IMR-90 (cell line): ENCODE measurements around the gene ADCY5. TPM values are rescaled to one million over a fixed set of nuclear protein-coding genes. Genes with fewer than 3 reads are reported as not detected.

Source experiments
- ATAC-seq: fragments of 200-7000 bp; cut with Tn5 transposase; 2 replicates; pipeline ENCODE4 v1.9.1; 2020; ENCODE audit warnings: low read depth, mild to moderate bottlenecking, moderate library complexity
- BruUV-seq: library from RNA; stranded (reverse); fragments of 400-500 nt; replicated peaks from 2 replicates; lab custom pipeline; 2021; lab: Mats Ljungman, UMichigan
- CTCF ChIA-PET: fragments of 300-600 bp; formaldehyde crosslinking; extraction: SDS; loops from one replicate; lab custom pipeline; 2021; ENCODE audit warnings: antibody characterized with exemption; lab: Yijun Ruan, JAX
- POLR2A ChIA-PET: fragments of 300-600 bp; sonication (Branson Sonifier 250); formaldehyde crosslinking; loops from one replicate; lab custom pipeline; 2022; ENCODE audit warnings: antibody characterized with exemption; ENCODE audit not compliant: unreplicated experiment; lab: Charles Lee
- DNase-seq: peaks from one replicate; pipeline ENCODE4 v3.0.0; 2013
- H2AFZ ChIP-seq: replicated peaks from 2 replicates; pipeline ENCODE3; 2013; ENCODE audit warnings: low read length, mild to moderate bottlenecking; ENCODE audit not compliant: poor library complexity
- H2AK5ac ChIP-seq: 2 replicates; pipeline ENCODE4 v1.6.1; 2013; ENCODE audit warnings: low read depth, low read length, inconsistent platforms
- H2AK9ac ChIP-seq: replicated peaks from 2 replicates; pipeline ENCODE3; 2013; ENCODE audit warnings: mild to moderate bottlenecking, low read depth, low read length, moderate library complexity; ENCODE audit not compliant: poor library complexity
- H2BK120ac ChIP-seq: 2 replicates; pipeline ENCODE4 v1.6.1; 2013; ENCODE audit warnings: low read depth, low read length, inconsistent platforms
- H2BK15ac ChIP-seq: 3 replicates; pipeline ENCODE4 v1.6.1; 2013; ENCODE audit warnings: low read depth, low read length, inconsistent platforms
- H2BK20ac ChIP-seq: 2 replicates; pipeline ENCODE4 v1.6.1; 2013; ENCODE audit warnings: low read depth, mild to moderate bottlenecking, inconsistent platforms, low read length, moderate library complexity
- H2BK5ac ChIP-seq: 2 replicates; pipeline ENCODE4 v1.6.1; 2013; ENCODE audit warnings: mild to moderate bottlenecking, low read depth, low read length, inconsistent platforms; ENCODE audit not compliant: poor library complexity, severe bottlenecking
- H3K14ac ChIP-seq: replicated peaks from 2 replicates; pipeline ENCODE4 v1.6.1; 2013; ENCODE audit warnings: low read depth, low read length, inconsistent platforms
- H3K18ac ChIP-seq: 2 replicates; pipeline ENCODE4 v1.6.1; 2013; ENCODE audit warnings: low read depth, low read length, control low read depth
- H3K23ac ChIP-seq: 2 replicates; pipeline ENCODE4 v1.6.1; 2013; ENCODE audit warnings: low read depth, low read length, inconsistent platforms
- H3K27ac ChIP-seq: 2 replicates; pipeline ENCODE4 v1.5.1; 2013; ENCODE audit warnings: mild to moderate bottlenecking, control low read depth, low read length; ENCODE audit not compliant: insufficient read depth
- H3K27me3 ChIP-seq: 2 replicates; pipeline ENCODE4 v1.6.1; 2013; ENCODE audit warnings: low read length; ENCODE audit not compliant: control insufficient read depth, insufficient read depth
- H3K36me3 ChIP-seq: 2 replicates; pipeline ENCODE4 v1.6.1; 2013; ENCODE audit warnings: low read length, mixed read lengths; ENCODE audit not compliant: control insufficient read depth, insufficient read depth
- H3K4ac ChIP-seq: 2 replicates; pipeline ENCODE4 v1.6.1; 2013; ENCODE audit warnings: low read depth, low read length, inconsistent platforms
- H3K4me1 ChIP-seq: 2 replicates; pipeline ENCODE4 v1.6.1; 2013; ENCODE audit warnings: low read length, mixed read lengths; ENCODE audit not compliant: control insufficient read depth, insufficient read depth
- H3K4me2 ChIP-seq: 2 replicates; pipeline ENCODE4 v1.6.1; 2013; ENCODE audit warnings: low read depth, mild to moderate bottlenecking, control low read depth, low read length, moderate library complexity
- H3K4me3 ChIP-seq: 2 replicates; pipeline ENCODE4 v1.5.1; 2013; ENCODE audit warnings: low read depth, mild to moderate bottlenecking, control low read depth, low read length, moderate library complexity; ENCODE audit not compliant: insufficient read depth
- H3K56ac ChIP-seq: 2 replicates; pipeline ENCODE4 v1.6.1; 2013; ENCODE audit warnings: low read length, inconsistent platforms; ENCODE audit not compliant: insufficient read depth; ENCODE audit errors: extremely low read depth
- H3K79me1 ChIP-seq, 2 experiments: 2 replicates each; pipeline ENCODE4 v1.6.1; 2013; ENCODE audit warnings: low read length in 2 of 2, inconsistent platforms in 1 of 2, low read depth in 1 of 2
- H3K9ac ChIP-seq: 2 replicates; pipeline ENCODE4 v1.6.1; 2013; ENCODE audit warnings: low read depth, low read length, control low read depth
- H3K9me1 ChIP-seq: 2 replicates; pipeline ENCODE4 v1.6.1; 2013; ENCODE audit warnings: low read length, inconsistent platforms; ENCODE audit not compliant: insufficient read depth
- H3K9me3 ChIP-seq: 2 replicates; pipeline ENCODE4 v1.6.1; 2013; ENCODE audit warnings: low read length; ENCODE audit not compliant: control insufficient read depth, insufficient read depth
- H4K20me1 ChIP-seq: 2 replicates; pipeline ENCODE4 v1.6.1; 2013; ENCODE audit warnings: low read length, inconsistent platforms; ENCODE audit not compliant: insufficient read depth
- H4K5ac ChIP-seq: 2 replicates; pipeline ENCODE4 v1.6.1; 2013; ENCODE audit warnings: mild to moderate bottlenecking, low read depth, low read length, control low read depth
- H4K8ac ChIP-seq, 2 experiments: 2 replicates each; pipeline ENCODE4 v1.6.1; 2013; ENCODE audit warnings: low read depth in 2 of 2, low read length in 2 of 2, control low read depth in 1 of 2, inconsistent platforms in 1 of 2
- H4K91ac ChIP-seq: 2 replicates; pipeline ENCODE4 v1.6.1; 2013; ENCODE audit warnings: low read depth, low read length, inconsistent platforms; ENCODE audit not compliant: insufficient read depth
- CHD1 ChIP-seq: IDR thresholded peaks from 2 replicates; pipeline ENCODE4 v1.6.1; 2012; ENCODE audit warnings: low read depth, low read length, improper control_type of control experiment
- FOS ChIP-seq: fragments of 150-350 bp; IDR thresholded peaks from 2 replicates; pipeline ENCODE4 v1.6.1; 2016; ENCODE audit warnings: low read depth, low read length
- MAFK ChIP-seq: IDR thresholded peaks from 2 replicates; pipeline ENCODE4 v1.6.1; 2012; ENCODE audit warnings: low read depth, low read length, improper control_type of control experiment
- MXI1 ChIP-seq: IDR thresholded peaks from 2 replicates; pipeline ENCODE4 v1.6.1; 2012; ENCODE audit warnings: low read depth, mild to moderate bottlenecking, low read length, moderate library complexity, borderline replicate concordance
- RAD21 ChIP-seq: IDR thresholded peaks from 2 replicates; pipeline ENCODE4 v1.6.1; 2012; ENCODE audit warnings: low read length, improper control_type of control experiment
- WGBS, 2 experiments: methylation state at CpG; one replicate each; pipeline versions ENCODE4 v1.1.5 to v1.1.7; 2013; ENCODE audit warnings: missing lambda C conversion rate in 2 of 2; ENCODE audit not compliant: insufficient read length in 1 of 2; ENCODE audit errors: extremely low coverage in 2 of 2; 5-methylcytosine and 5-hydroxymethylcytosine counted together
- dilution Hi-C: fragments of 300-500 bp; cut with HindIII; formaldehyde crosslinking; loops from one replicate; pipeline ENCODE4 v1.14.3; 2018; ENCODE audit warnings: low sequenced_read_pairs; ENCODE audit not compliant: unreplicated experiment
- in situ Hi-C: fragments of 300-500 bp; cut with MboI; formaldehyde crosslinking; loops from 3 replicates; pipeline ENCODE4 v1.14.3; 2019; ENCODE audit warnings: low sequenced_read_pairs, inconsistent platforms, mixed read lengths
- intact Hi-C: fragments of 100-400 bp; cut with micrococcal nuclease; formaldehyde crosslinking; loops from 2 replicates; pipeline ENCODE4 v1.10.0; 2022
- polyA plus RNA-seq, 3 experiments: library from polyadenylated mRNA; depleted of rRNA; stranded (reverse); fragments of >200 nt; gene quantifications; 2 replicates each; pipeline ENCODE4 v1.2.3, GENCODE V29; 2012; ENCODE audit warnings: low replicate concordance in 1 of 3
- total RNA-seq: library from RNA; depleted of rRNA; stranded (reverse); fragments of >200 nt; gene quantifications from 2 replicates; pipeline ENCODE4 v1.2.3, GENCODE V29; 2012
- TF ChIP-seq, protein P1 (sequence below): fragments of 150-350 bp; IDR thresholded peaks from 2 replicates; pipeline ENCODE4 v1.6.1; 2016; ENCODE audit warnings: low read depth, mild to moderate bottlenecking, low read length, moderate library complexity, borderline replicate concordance
- TF ChIP-seq, protein P2 (sequence below): conservative IDR thresholded peaks from 2 replicates; pipeline ENCODE4 v1.5.1; 2012; ENCODE audit warnings: mild to moderate bottlenecking, low read depth, low read length, improper control_type of control experiment

ADCY5 gene
- total and polyA plus RNA-seq, 2 of the 4 experiments (the other 2 are of a cell fraction) = 0.14 to 0.18 TPM

GRCh38 chr3:123379041-123379830, 69.7 kb downstream of the ADCY5 start:
- Histone ChIP-seq H4K91ac (no peak overlapping the region), H3K4me3 (no peak overlapping the region), H4K8ac (no peak overlapping the region), H3K27ac (no peak overlapping the region), H2AK5ac (no peak overlapping the region), H3K23ac (no peak overlapping the region), H2AK9ac (no peak overlapping the region), H2BK15ac (no peak overlapping the region), H4K20me1 (no peaks in the 10 kb centered on the region), H3K4me2 (no peak overlapping the region), H3K36me3 (no peaks in the 10 kb centered on the region), H2AFZ (no peak overlapping the region), H3K4me1 (peaks cover 5% of the 10 kb centered on the region; the same call in 1 of the 2 replicates), H3K9me1 (peaks cover 7% of the 10 kb centered on the region), H2BK120ac (no peak overlapping the region), H3K56ac (no peak overlapping the region), H4K5ac (no peak overlapping the region), H3K4ac (no peak overlapping the region), H3K9ac (no peak overlapping the region), H3K79me1 (no peaks in the 10 kb centered on the region), H3K9me3 (no peaks in the 10 kb centered on the region), H2BK5ac (no peak overlapping the region), H3K27me3 (peaks cover 53% of the 10 kb centered on the region), H3K14ac (no peak overlapping the region), H2BK20ac (no peak overlapping the region), H3K18ac (no peak overlapping the region)
- CTCF ChIA-PET = no interaction called here
- dilution Hi-C loops = no loop called here
- POLR2A ChIA-PET = no interaction called here
- in situ Hi-C loops = no loop called here
- intact Hi-C loops = no loop called here
- no peak for DNase-seq
- ATAC-seq = no peak
- TF ChIP-seq, protein P1, sequence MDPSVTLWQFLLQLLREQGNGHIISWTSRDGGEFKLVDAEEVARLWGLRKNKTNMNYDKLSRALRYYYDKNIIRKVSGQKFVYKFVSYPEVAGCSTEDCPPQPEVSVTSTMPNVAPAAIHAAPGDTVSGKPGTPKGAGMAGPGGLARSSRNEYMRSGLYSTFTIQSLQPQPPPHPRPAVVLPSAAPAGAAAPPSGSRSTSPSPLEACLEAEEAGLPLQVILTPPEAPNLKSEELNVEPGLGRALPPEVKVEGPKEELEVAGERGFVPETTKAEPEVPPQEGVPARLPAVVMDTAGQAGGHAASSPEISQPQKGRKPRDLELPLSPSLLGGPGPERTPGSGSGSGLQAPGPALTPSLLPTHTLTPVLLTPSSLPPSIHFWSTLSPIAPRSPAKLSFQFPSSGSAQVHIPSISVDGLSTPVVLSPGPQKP = no peak
- TF ChIP-seq MXI1 = no peak
- no peak for TF ChIP-seq CHD1
- TF ChIP-seq, protein P2, sequence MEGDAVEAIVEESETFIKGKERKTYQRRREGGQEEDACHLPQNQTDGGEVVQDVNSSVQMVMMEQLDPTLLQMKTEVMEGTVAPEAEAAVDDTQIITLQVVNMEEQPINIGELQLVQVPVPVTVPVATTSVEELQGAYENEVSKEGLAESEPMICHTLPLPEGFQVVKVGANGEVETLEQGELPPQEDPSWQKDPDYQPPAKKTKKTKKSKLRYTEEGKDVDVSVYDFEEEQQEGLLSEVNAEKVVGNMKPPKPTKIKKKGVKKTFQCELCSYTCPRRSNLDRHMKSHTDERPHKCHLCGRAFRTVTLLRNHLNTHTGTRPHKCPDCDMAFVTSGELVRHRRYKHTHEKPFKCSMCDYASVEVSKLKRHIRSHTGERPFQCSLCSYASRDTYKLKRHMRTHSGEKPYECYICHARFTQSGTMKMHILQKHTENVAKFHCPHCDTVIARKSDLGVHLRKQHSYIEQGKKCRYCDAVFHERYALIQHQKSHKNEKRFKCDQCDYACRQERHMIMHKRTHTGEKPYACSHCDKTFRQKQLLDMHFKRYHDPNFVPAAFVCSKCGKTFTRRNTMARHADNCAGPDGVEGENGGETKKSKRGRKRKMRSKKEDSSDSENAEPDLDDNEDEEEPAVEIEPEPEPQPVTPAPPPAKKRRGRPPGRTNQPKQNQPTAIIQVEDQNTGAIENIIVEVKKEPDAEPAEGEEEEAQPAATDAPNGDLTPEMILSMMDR = no peak
- TF ChIP-seq RAD21 = no peak
- TF ChIP-seq MAFK = no peak
- no peak for TF ChIP-seq FOS
- no TSS peak for BruUV-seq
- no CpG with 5 or more reads among the region's 11 CpGs for WGBS, 2 experiments
